Activated T-cell treated with anti-CD3 and anti-CD28 coated beads, Interleukin-2, amount 50 U/mL, for 24 hours (primary cell): Measurements from ENCODE around the gene SDC3.
"Not testable (repeated sequence)": the region's sequence is repeated elsewhere in the genome, so short reads cannot be mapped to it uniquely, and the experiment has no call there.

ENCODE experiments used
- DNase-seq: peaks from one replicate; pipeline ENCODE4 v3.0.0-alpha.2; 2020
- H3K27ac Mint-ChIP-seq: 2 replicates; pipeline ENCODE4 v1.8.0; 2020; ENCODE audit warnings: mild to moderate bottlenecking, mixed read lengths
- H3K27me3 Mint-ChIP-seq: 2 replicates; pipeline ENCODE4 v1.8.0; 2020; ENCODE audit warnings: mixed read lengths
- H3K36me3 Mint-ChIP-seq: 2 replicates; pipeline ENCODE4 v1.8.0; 2020; ENCODE audit warnings: low read depth, mixed read lengths
- H3K4me1 Mint-ChIP-seq: 2 replicates; pipeline ENCODE4 v1.8.0; 2020; ENCODE audit warnings: low read depth, mixed read lengths
- H3K4me3 Mint-ChIP-seq: 2 replicates; pipeline ENCODE4 v1.8.0; 2020; ENCODE audit warnings: mild to moderate bottlenecking, moderate library complexity, mixed read lengths
- H3K9me3 Mint-ChIP-seq: 2 replicates; pipeline ENCODE4 v1.8.0; 2020; ENCODE audit warnings: mixed read lengths

The SDC3 gene

GRCh38 chr1:30872033-30872947 is 36.3 kb downstream of the SDC3 start:
- no peak for DNase-seq
- Mint-ChIP-seq H3K36me3 (no peaks in the 10 kb centered on the region), H3K9me3 (no peaks in the 10 kb centered on the region), H3K27ac (no peak overlapping the region), H3K4me1 (peaks cover 3% of the 10 kb centered on the region), H3K4me3 (no peak overlapping the region), H3K27me3 (peaks cover 19% of the 10 kb centered on the region)

- H3K9me3 Mint-ChIP-seq = no peaks in the 10 kb centered on the region
- no peaks in the 10 kb centered on the region for H3K36me3 Mint-ChIP-seq
- peaks cover 16% of the 10 kb centered on the region for H3K27me3 Mint-ChIP-seq
- no peak overlapping the region for H3K27ac Mint-ChIP-seq
- peaks cover 3% of the 10 kb centered on the region for H3K4me1 Mint-ChIP-seq
- DNase-seq = no peak
- H3K4me3 Mint-ChIP-seq = no peak overlapping the region
Measured at GRCh38 chr1:30871276-30871871, 37.2 kb downstream of the SDC3 start.

- H3K4me3 Mint-ChIP-seq = no peak overlapping the region
- no peaks in the 10 kb centered on the region for H3K9me3 Mint-ChIP-seq
- no peak for DNase-seq
- peaks cover 11% of the 10 kb centered on the region for H3K27me3 Mint-ChIP-seq
- peaks cover 3% of the 10 kb centered on the region for H3K4me1 Mint-ChIP-seq
- no peak overlapping the region for H3K27ac Mint-ChIP-seq
- no peaks in the 10 kb centered on the region for H3K36me3 Mint-ChIP-seq
Measured at GRCh38 chr1:30870656-30871055, 37.9 kb downstream of the SDC3 start.

GRCh38 chr1:30870035-30870434 is 38.5 kb downstream of the SDC3 start:
- Mint-ChIP-seq H3K4me1 (peaks cover 3% of the 10 kb centered on the region), H3K27me3 (peaks cover 10% of the 10 kb centered on the region), H3K27ac (no peak overlapping the region), H3K4me3 (no peak overlapping the region), H3K36me3 (no peaks in the 10 kb centered on the region), H3K9me3 (no peaks in the 10 kb centered on the region)
- no peak for DNase-seq

- peaks cover 18% of the 10 kb centered on the region for H3K27me3 Mint-ChIP-seq
- H3K4me3 Mint-ChIP-seq = no peak overlapping the region
- peaks cover 3% of the 10 kb centered on the region for H3K4me1 Mint-ChIP-seq
- H3K9me3 Mint-ChIP-seq = no peaks in the 10 kb centered on the region
- no peak overlapping the region for H3K27ac Mint-ChIP-seq
- no peaks in the 10 kb centered on the region for H3K36me3 Mint-ChIP-seq
- DNase-seq = no peak
Measured at GRCh38 chr1:30868833-30869435, 39.6 kb downstream of the SDC3 start.

- H3K36me3 Mint-ChIP-seq, H3K9me3 Mint-ChIP-seq, H3K4me1 Mint-ChIP-seq, H3K4me3 Mint-ChIP-seq, H3K27ac Mint-ChIP-seq, DNase-seq: not testable (repeated sequence)
- peaks cover 19% of the 10 kb centered on the region for H3K27me3 Mint-ChIP-seq
Measured at GRCh38 chr1:30868057-30868456, 40.5 kb downstream of the SDC3 start.

GRCh38 chr1:30867537-30867936 is 41.0 kb downstream of the SDC3 start:
- Mint-ChIP-seq H3K27ac (no peak overlapping the region), H3K36me3 (no peaks in the 10 kb centered on the region), H3K9me3 (no peaks in the 10 kb centered on the region), H3K4me3 (no peak overlapping the region), H3K4me1 (peaks cover 3% of the 10 kb centered on the region), H3K27me3 (peaks cover 19% of the 10 kb centered on the region)
- no peak for DNase-seq

GRCh38 chr1:30866594-30866993 is 42.0 kb downstream of the SDC3 start:
- H3K27ac Mint-ChIP-seq = no peak overlapping the region
- peaks cover 3% of the 10 kb centered on the region for H3K4me1 Mint-ChIP-seq
- H3K27me3 Mint-ChIP-seq = peaks cover 21% of the 10 kb centered on the region
- DNase-seq = no peak
- H3K36me3 Mint-ChIP-seq = no peaks in the 10 kb centered on the region
- H3K4me3 Mint-ChIP-seq = no peak overlapping the region
- H3K9me3 Mint-ChIP-seq = no peaks in the 10 kb centered on the region

- H3K27ac Mint-ChIP-seq = no peak overlapping the region
- H3K9me3 Mint-ChIP-seq = no peaks in the 10 kb centered on the region
- peaks cover 21% of the 10 kb centered on the region for H3K27me3 Mint-ChIP-seq
- DNase-seq = no peak
- no peaks in the 10 kb centered on the region for H3K36me3 Mint-ChIP-seq
- H3K4me3 Mint-ChIP-seq = no peak overlapping the region
- H3K4me1 Mint-ChIP-seq = peaks cover 3% of the 10 kb centered on the region
Measured at GRCh38 chr1:30864681-30865080, 43.9 kb downstream of the SDC3 start.

GRCh38 chr1:30863858-30864604 is 44.5 kb downstream of the SDC3 start:
- Mint-ChIP-seq H3K9me3 (no peaks in the 10 kb centered on the region), H3K27ac (no peak overlapping the region), H3K4me3 (no peak overlapping the region), H3K27me3 (peaks cover 21% of the 10 kb centered on the region), H3K36me3 (no peaks in the 10 kb centered on the region), H3K4me1 (peaks cover under 1% of the 10 kb centered on the region)
- DNase-seq = no peak

GRCh38 chr1:30860320-30860652 is 48.3 kb downstream of the SDC3 start:
- H3K36me3 Mint-ChIP-seq = no peaks in the 10 kb centered on the region
- H3K27ac Mint-ChIP-seq = no peak overlapping the region
- H3K4me3 Mint-ChIP-seq = no peak overlapping the region
- H3K27me3 Mint-ChIP-seq = peaks cover 16% of the 10 kb centered on the region
- H3K4me1 Mint-ChIP-seq = no peaks in the 10 kb centered on the region
- no peak for DNase-seq
- H3K9me3 Mint-ChIP-seq = no peaks in the 10 kb centered on the region

GRCh38 chr1:30857964-30858363 is 50.6 kb downstream of the SDC3 start:
- no peak for DNase-seq
- H3K27me3 Mint-ChIP-seq = peaks cover 9% of the 10 kb centered on the region
- peaks cover 6% of the 10 kb centered on the region for H3K4me1 Mint-ChIP-seq
- no peak overlapping the region for H3K27ac Mint-ChIP-seq
- H3K36me3 Mint-ChIP-seq = no peaks in the 10 kb centered on the region
- H3K9me3 Mint-ChIP-seq = no peaks in the 10 kb centered on the region
- H3K4me3 Mint-ChIP-seq = no peak overlapping the region

- Mint-ChIP-seq H3K36me3 (no peaks in the 10 kb centered on the region), H3K27ac (no peak overlapping the region), H3K4me1 (peaks cover 6% of the 10 kb centered on the region), H3K4me3 (no peak overlapping the region), H3K27me3 (peaks cover 9% of the 10 kb centered on the region), H3K9me3 (no peaks in the 10 kb centered on the region)
- no peak for DNase-seq
Measured at GRCh38 chr1:30857062-30857461, 51.5 kb downstream of the SDC3 start.

GRCh38 chr1:30856260-30856790 is 52.2 kb downstream of the SDC3 start:
- H3K4me3 Mint-ChIP-seq = no peak overlapping the region
- H3K9me3 Mint-ChIP-seq = no peaks in the 10 kb centered on the region
- H3K27me3 Mint-ChIP-seq = peaks cover 7% of the 10 kb centered on the region
- no peak for DNase-seq
- peaks cover 6% of the 10 kb centered on the region for H3K4me1 Mint-ChIP-seq
- no peaks in the 10 kb centered on the region for H3K36me3 Mint-ChIP-seq
- no peak overlapping the region for H3K27ac Mint-ChIP-seq
